Measurements from ENCODE around the gene MYL4.
A peak's percentile ranks its signal among the peaks of the same experiment; 100 is the strongest.
"Not testable (repeated sequence)": the region's sequence is repeated elsewhere in the genome, so short reads cannot be mapped to it uniquely, and the experiment has no call there.

Gene MYL4

GRCh38 chr17:47243737-47244598 is 34.8 kb downstream of the MYL4 start:
- no peak for DNase-seq (ENCODE audit: low spot score)

- no peak for DNase-seq (ENCODE audit: low spot score)
Measured at GRCh38 chr17:47244697-47245096, 35.5 kb downstream of the MYL4 start.

- no peak for DNase-seq (ENCODE audit: low spot score)
Measured at GRCh38 chr17:47246120-47246519, 37.0 kb downstream of the MYL4 start.

- no peak for DNase-seq (ENCODE audit: low spot score)
Measured at GRCh38 chr17:47250855-47251254, 41.7 kb downstream of the MYL4 start.

GRCh38 chr17:47251421-47251940 is 42.3 kb downstream of the MYL4 start:
- DNase-seq (ENCODE audit: low spot score): no peak

DNA sequence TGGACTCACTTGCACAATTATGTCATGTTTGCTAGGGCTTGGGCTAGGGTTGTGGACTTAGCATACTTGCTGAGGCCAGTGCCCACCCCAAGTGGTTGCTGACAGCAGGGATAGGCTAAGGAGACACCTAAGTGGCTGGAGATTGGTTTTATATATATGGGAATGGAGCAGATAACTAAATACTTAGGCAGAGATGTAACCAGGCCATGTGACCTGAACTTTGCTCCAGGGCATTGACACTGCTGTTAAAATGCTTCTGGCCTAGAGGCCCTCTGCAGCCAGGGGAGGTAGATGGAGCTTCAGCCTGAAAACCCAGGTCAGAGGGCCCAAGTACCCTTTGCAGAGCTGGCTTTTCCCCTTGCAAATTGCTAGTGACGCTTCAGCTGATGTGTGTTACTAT is 43.1 kb downstream of the MYL4 start:
- no peak for DNase-seq (ENCODE audit: low spot score)

DNA sequence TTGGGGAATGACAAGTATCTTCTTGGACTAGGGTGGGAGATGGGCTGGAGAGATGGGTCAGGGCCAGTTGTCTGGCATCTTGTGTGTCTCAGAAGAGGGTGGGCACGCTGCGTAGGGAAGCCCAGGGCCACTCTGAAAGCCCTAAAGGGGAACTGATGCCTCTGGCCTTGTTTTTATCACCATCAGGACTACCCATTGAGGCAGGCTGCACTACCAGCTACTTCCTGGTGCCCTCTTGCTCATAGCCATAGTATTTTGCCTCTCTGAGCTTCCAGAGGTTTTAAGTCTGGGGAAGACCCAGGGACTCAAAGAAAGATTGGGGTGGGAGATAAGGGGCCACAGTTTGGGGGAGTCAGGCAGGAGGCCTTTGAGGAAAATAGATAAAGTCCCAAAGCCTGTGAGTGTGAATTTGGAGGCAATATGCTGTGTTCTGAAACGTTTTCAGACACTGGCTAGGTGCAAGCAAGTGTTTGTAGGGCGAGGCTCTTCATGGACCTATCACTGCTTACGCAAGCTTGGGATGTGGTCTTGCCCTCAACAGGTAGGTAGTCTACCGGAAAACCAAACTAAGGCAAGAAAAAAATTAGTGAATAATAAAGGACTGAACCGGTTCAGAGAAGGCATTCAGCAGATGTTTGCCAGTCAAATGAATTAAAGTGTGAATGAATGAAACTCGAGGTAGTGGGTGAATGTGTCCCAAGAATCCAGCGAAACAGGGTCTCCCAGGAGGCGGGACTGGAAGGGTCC is 43.8 kb downstream of the MYL4 start:
- no peak for DNase-seq (ENCODE audit: low spot score)

DNA sequence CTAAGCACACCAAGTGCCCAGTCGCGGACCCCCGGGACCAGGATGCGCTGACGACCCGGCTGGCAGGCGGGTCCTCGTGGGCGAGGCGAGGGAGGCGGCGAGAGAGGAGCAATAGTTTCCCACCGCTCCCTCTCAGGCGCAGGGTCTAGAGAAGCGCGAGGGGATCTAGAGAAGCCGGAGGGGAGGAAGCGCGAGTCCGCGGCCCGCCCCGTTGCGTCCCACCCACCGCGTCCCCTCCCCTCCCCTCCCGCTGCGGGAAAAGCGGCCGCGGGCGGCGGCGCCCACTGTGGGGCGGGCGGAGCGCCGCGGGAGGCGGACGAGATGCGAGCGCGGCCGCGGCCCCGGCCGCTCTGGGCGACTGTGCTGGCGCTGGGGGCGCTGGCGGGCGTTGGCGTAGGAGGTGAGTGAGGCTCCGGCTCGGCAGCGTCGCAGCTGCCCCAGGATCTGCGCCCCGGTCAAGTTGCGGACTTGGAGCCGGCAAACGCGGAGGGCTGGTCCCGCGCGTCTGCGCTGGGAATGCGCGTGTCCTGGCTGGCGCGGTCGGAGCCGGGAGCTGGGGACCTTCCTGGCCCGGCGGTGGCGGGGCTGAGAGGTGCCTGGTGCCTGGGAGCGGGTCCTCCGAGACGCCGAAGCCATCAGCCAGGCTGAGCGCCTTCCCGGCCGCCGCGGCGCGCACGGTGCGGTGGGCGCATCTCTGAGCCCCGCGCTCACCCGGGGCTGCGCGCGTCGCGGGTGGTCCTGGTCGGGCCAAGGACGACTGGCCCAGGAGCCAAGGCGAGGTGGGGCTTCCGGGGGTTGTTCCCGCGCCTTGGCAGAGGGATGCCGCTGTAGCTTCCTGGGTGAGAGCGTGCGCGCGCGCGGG is 44.6 kb downstream of the MYL4 start, which contains the start of gene ITGB3:
TSS of gene ITGB3 (plus strand) at position 287 of the 862 bp plus-strand sequence. CDS start at position 322, 35 bp downstream.
- peak; percentile 84 for DNase-seq (ENCODE audit: low spot score)

DNA sequence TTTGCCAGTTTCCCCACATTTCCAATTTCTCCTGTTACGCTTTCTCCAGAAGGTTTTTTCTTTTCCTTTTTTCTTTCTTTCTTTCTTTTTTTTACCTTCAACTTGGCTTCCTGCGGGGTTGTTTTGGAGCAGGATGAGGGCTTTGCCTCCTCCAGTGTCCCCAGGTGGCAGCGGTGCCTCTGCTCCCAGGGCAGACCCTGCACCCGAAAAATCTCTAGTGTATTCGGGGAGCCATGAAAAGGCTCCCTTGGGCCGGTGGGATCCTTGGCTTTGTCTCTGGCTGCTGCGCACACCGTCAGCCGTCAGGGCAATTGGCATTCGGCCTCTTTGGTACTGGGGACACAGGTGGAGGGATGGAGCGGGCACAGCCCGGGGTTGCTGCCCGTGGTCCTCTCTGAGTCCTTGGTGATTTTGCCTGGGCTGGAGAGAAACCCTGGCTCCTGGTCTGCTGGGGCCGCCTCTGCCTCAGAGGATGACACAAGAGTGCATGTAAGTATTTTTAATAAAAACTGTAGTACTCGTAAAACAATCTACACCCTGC is 45.3 kb downstream of the MYL4 start:
- no peak for DNase-seq (ENCODE audit: low spot score)

GRCh38 chr17:47257651-47258339 is 48.6 kb downstream of the MYL4 start:
- DNase-seq (ENCODE audit: low spot score): peak; percentile 83

DNA sequence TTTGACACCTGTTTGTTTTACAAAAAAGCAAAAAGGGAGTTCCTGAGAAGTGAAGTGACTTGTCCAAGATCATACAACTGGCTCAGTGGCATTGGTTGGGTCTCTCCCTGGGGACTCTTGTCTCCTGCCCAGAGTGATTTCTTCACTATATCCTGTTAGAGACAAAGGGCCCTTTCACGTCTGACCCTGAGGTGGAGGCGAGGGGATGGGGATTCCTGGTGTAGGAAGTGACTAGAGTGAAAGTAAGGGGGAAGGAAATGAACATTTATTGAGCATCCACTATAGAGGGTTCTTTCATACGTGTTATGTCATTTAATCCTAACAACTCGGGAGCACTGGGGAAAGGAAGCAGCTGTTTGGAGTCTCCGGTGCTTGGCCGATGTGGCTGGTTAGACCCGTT is 53.4 kb downstream of the MYL4 start:
- no peak for DNase-seq (ENCODE audit: low spot score)

DNA sequence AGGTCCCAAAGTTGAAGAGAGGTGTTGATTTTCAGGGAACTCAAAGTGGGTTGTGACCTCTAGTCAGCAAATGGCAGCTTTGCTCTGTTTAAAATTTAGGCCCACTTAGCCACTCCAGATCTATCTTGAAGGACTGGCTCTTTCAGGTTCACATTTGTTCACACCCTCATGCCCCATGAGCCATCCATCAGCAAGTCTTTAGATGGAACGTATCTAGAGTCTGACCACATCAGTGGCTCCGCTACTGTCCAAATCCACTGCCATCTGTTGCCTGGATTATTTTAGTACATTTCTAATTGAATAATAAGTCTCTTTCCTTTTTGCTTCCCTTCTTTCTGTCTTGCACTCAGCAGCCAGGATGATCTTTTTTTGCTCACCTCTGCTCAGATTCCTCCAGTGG is 55.0 kb downstream of the MYL4 start:
- DNase-seq (ENCODE audit: low spot score): no peak

GRCh38 chr17:47265983-47266541 is 56.9 kb downstream of the MYL4 start:
- no peak for DNase-seq (ENCODE audit: low spot score)

DNA sequence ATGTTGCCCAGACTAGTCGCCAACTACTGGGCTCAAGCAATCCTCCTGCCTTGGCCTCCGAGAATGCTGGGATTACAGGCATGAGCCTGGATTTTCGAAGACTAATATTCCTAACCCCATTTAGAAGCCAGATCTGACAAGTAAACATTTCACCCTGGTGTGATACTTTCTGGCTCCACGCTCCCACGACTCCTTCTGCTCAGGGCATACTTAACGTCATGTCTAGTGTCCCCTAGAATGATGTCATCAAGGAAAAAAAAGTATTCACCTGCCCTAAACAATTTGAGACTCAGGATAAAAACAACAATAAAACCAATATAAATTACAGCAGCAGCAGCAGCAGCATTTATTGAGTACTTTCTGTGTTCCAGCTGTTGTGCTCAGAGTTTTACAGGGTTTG is 57.6 kb downstream of the MYL4 start:
- DNase-seq (ENCODE audit: low spot score): no peak

DNA sequence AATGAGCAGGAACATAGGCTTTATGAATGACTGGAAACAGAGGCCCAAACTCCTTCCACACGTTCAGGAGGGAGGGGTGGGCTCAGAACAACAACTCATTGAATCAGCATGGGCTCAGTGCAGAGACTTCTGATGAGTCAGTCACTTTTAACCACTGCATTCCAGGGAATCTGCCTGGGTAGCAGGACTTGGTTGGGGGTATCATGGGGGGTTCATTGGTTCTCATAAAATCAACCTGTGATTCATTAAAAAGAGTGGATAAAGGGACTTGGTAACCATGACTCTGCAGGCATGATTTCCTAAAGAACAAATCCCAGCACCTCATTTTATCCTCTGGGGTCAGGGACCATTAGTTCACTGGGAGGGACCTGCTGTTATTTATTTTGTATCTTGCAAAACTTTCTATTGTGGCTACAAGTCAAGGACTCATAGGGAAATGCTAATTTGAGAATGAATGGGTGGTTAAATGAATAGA is 58.2 kb downstream of the MYL4 start:
- DNase-seq (ENCODE audit: low spot score): peak; percentile 70

DNA sequence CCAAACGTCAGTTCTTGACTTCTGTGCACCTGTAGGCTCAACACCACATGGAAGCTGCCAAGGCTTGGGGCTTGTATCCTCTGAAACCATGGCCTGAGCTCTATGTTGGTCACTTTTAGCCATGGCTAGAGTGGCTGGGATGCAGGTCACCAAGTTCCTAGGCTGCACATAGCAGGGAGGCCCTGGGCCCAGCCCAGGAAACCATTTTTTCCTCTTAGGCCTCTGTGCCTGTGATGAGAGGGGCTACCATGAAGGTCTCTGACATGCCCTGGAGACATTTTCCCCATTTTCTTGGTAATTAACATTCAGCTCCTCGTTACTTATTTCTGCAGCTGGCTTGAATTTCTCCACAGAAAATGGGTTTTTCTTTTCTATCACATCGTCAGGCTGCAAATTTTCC is 59.8 kb downstream of the MYL4 start:
- not testable (repeated sequence) for DNase-seq (ENCODE audit: low spot score)

DNA sequence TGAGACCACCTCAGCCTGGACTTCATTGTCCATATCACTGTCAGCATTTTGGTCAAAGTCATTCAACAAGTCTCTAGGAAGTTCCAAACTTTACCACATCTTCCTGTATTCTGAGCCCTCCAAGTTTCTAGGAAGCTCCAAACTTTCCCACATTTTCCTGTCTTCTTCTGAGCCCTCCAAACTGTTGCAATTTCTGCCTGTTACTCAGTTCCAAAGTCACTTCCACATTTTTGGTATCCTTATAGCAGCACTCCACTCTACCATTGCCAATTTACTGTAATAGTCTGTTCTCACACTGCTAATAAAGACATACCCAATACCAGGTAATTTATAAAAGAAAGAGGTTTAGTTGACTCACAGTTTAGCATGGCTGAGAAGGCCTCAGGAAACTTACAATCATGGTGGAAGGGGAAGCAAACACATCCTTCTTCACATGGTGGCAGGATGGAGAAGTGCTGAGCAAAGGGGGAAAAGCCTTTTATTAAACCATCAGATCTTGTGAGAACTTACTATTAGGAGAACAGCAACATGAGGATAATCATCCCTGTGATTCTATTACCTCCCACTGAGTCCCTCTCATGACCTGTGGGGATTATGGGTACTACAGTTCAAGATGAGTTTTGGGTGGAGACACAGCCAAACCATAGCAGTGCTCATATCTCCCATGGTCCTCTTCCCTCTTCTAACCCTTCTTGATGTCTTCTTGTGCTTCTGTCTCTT is 60.6 kb downstream of the MYL4 start:
- not testable (repeated sequence) for DNase-seq (ENCODE audit: low spot score)

DNA sequence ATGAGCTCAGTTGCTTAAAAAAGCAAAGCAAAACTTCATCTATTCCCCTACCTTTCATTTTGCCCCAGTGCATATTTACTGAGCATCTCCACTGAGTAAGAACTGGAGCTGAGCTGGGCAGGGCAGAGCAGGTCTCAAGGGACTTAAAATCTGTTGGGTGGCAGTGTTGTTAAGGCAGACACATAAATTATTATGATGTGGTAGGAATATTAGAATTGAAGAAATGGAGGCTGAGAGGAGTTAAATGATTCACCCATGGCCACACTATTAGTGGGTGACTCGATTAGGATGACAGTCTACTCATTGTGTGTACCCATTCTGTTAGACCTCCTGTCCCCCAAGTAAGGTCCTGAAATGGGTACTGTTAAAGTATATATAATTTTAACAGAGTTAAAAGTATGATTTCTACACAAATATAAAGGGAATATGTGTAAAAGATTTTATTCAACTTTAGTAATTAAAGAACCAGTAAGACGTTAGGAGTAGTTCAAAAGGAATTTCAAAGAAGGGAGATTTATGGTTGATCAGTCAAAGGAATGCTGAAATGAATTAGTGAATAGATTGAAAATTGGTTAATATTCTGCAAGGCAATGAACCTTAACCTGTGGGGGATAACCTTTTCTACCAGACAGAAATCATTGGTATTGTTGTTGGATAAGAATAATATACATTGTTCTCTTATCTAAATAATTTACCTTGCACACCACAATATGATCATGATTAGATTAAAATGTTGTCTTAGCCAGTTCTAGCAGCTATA is 62.0 kb downstream of the MYL4 start:
- no peak for DNase-seq (ENCODE audit: low spot score)

- no peak for DNase-seq (ENCODE audit: low spot score)
Measured at GRCh38 chr17:47272491-47272890, 63.3 kb downstream of the MYL4 start.

Data from GM03348 (cell line).